Stimulated activated CD4-positive, alpha-beta T cell treated with anti-CD3 and anti-CD28 coated beads, Interleukin-4, amount 100 ng/mL, for 24 hours (primary cell): ENCODE results near the gene PRKACG.
"Not testable (repeated sequence)": the region's sequence is repeated elsewhere in the genome, so short reads cannot be mapped to it uniquely, and the experiment has no call there.

ENCODE experiments used
- DNase-seq: peaks from one replicate; pipeline ENCODE4 v3.0.0-alpha.2; 2020

Gene PRKACG

GRCh38 chr9:69014013-69014412 lies at the start of gene PRKACG:
Gene PRKACG, minus strand, starts transcription at chr9:69014113. Its CDS starts 21 bp downstream, at chr9:69014092.
- DNase-seq: no peak

- no peak for DNase-seq
Measured at GRCh38 chr9:69062195-69062594, 48.3 kb upstream of the PRKACG start.

- no peak for DNase-seq
Measured at GRCh38 chr9:69060766-69061165, 46.9 kb upstream of the PRKACG start.

- no peak for DNase-seq
Measured at GRCh38 chr9:69058101-69058500, 44.2 kb upstream of the PRKACG start.

- no peak for DNase-seq
Measured at GRCh38 chr9:69056191-69056815, 42.4 kb upstream of the PRKACG start.

GRCh38 chr9:69054989-69055388 lies 41.1 kb upstream of the PRKACG start:
- no peak for DNase-seq

- DNase-seq: not testable (repeated sequence)
Measured at GRCh38 chr9:69050936-69051335, 37.0 kb upstream of the PRKACG start.

GRCh38 chr9:69049094-69049493 lies 35.2 kb upstream of the PRKACG start:
- no peak for DNase-seq

GRCh38 chr9:69047371-69047770 lies 33.5 kb upstream of the PRKACG start:
- DNase-seq: no peak

- no peak for DNase-seq
Measured at GRCh38 chr9:69046723-69047122, 32.8 kb upstream of the PRKACG start.

- no peak for DNase-seq
Measured at GRCh38 chr9:69045821-69046220, 31.9 kb upstream of the PRKACG start.

- no peak for DNase-seq
Measured at GRCh38 chr9:69044240-69045219, 30.6 kb upstream of the PRKACG start.

- no peak for DNase-seq
Measured at GRCh38 chr9:69040646-69041045, 26.7 kb upstream of the PRKACG start.

- no peak for DNase-seq
Measured at GRCh38 chr9:69036799-69037198, 22.9 kb upstream of the PRKACG start.

GRCh38 chr9:69036309-69036708 lies 22.4 kb upstream of the PRKACG start:
- peak; percentile 34 for DNase-seq

- peak; percentile 85 for DNase-seq
Measured at GRCh38 chr9:69035438-69036308, 21.8 kb upstream of the PRKACG start, which contains the start of gene FXN. Gene FXN, plus strand, starts transcription at chr9:69035752. Its CDS starts 31 bp downstream, at chr9:69035783.

GRCh38 chr9:69034071-69034470 lies 20.2 kb upstream of the PRKACG start:
- no peak for DNase-seq

- DNase-seq: no peak
Measured at GRCh38 chr9:69030851-69031645, 17.1 kb upstream of the PRKACG start.

- no peak for DNase-seq
Measured at GRCh38 chr9:69029535-69029934, 15.6 kb upstream of the PRKACG start.

GRCh38 chr9:69028754-69029153 lies 14.8 kb upstream of the PRKACG start:
- DNase-seq: peak; percentile 15

GRCh38 chr9:69027355-69028097 lies 13.6 kb upstream of the PRKACG start:
- peak; percentile 54 for DNase-seq
